CD4-positive, alpha-beta T cell treated with Interferon gamma for 1 hour (primary cell): ENCODE data around the gene PKDREJ.
A peak's percentile ranks its signal among the peaks of the same experiment; 100 is the strongest.
"Not testable (repeated sequence)": the region's sequence is repeated elsewhere in the genome, so short reads cannot be mapped to it uniquely, and the experiment has no call there.

Source experiments
- DNase-seq: peaks from one replicate; pipeline ENCODE4 v3.0.0-alpha.2; 2020

Gene PKDREJ, protein sequence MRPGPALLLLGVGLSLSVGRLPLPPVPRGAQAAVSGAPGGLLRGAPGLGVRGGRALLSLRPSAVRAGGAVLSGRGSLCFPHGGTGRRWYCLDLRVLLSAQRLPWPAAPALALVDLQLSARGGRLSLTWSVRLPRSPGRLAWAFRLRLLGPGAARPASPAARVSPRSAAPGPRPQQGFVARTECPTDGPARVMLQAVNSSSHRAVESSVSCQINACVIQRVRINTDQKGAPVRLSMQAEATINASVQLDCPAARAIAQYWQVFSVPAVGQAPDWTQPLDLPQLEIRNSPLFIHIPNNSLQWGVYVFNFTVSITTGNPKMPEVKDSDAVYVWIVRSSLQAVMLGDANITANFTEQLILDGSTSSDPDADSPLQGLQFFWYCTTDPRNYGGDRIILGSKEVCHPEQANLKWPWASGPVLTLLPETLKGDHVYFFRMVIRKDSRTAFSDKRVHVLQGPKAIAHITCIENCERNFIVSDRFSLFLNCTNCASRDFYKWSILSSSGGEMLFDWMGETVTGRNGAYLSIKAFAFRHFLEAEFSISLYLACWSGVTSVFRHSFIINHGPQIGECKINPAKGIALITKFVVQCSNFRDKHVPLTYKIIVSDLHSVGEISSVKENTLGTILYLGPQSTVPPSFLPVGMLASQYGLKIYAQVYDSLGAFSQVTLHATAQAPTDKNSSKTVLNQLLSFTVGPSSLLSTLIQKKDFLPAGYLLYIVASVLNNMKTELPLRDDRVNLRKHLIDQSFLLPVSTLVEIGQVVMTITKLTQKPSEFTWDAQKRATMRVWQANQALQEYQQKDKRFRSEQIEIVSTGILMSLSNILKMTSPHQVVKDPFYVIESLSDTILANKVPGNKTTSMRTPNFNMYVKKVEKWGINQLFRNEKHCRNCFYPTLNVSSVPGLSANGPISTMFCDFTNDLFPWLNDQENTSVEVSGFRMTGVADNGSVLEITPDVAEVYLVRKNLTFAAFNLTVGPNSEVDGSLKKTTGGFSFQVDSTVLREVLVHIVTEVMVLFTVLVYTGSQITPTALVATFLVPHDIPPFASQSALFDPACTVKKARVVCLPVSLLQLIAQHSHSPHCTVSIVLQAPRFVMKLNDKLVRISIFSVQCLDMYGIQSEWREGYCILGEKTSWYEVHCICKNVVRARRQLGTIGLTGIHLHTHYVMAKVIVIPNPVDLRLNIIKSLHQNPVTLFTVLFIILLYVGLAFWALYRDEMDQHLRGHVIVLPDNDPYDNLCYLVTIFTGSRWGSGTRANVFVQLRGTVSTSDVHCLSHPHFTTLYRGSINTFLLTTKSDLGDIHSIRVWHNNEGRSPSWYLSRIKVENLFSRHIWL (N-terminal part only)

DNA sequence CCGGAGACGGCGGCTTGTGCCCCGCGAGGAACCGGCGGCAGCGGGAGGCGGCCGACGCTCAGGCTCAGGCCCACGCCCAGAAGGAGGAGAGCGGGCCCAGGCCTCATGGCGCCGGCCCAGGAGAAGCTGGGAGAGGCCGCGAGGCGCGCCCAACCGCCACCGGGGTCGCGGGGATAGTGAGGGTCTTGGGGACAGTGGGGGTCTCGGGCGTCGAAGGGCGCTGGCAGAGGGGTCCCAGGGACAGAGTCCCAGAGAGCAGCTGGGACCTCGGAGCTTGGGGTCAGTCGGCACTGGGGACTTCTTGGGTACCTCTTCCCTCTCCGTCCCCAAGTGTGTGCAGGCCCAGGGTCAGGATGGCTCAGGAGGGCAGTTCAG, at the start of gene PKDREJ:
PKDREJ (minus strand) TSS at position 128 of the 375 bp plus-strand sequence; CDS start at position 107, 21 bp downstream.
- no peak for DNase-seq

DNA sequence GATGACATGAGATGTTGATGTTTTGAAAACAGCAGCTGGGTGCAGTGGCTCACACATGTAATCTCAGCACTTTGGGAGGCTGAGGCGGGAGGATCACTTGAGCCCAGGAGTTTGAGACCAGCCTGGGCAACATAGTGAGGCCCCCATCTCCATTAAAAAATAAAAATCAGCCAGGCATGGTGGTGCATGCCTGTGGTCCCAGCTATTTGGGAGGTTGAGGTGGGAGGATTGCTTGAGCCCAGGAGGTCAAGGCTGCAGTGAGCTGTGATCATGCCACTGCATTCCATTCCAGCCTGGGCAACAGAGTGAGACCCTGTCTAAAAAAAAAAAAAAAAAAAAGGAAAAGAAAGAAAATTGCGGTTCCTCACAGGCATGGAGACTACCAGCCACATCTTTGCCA, 49.7 kb upstream of the PKDREJ start:
- not testable (repeated sequence) for DNase-seq

DNA sequence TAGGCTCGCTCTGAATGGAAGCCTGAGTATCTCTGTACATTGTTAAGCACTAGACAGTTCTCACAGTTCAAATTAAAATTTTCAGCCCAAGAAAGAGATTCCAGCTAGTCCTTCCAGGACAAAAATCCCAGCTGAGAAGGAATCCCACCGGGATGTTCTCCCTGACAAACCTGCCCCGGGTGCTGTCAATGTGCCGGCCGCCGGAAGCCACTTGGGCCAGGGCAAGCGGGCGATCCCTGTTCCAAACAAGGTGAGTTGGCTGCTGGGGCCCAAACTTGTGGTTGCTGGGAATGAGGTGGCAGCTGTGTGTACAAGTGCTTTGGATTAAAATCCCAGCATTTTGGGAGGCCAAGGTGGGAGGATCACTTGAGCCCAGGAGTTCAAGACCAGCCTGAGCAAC, 48.9 kb upstream of the PKDREJ start:
- DNase-seq: no peak

- no peak for DNase-seq
Observed at GRCh38 chr22:46309526-46310085, 46.5 kb upstream of the PKDREJ start.

- DNase-seq: no peak
Observed at GRCh38 chr22:46308283-46308988, 45.3 kb upstream of the PKDREJ start.

GRCh38 chr22:46303347-46303965, 40.3 kb upstream of the PKDREJ start:
- DNase-seq: no peak

GRCh38 chr22:46300491-46300890, 37.3 kb upstream of the PKDREJ start:
- no peak for DNase-seq

DNA sequence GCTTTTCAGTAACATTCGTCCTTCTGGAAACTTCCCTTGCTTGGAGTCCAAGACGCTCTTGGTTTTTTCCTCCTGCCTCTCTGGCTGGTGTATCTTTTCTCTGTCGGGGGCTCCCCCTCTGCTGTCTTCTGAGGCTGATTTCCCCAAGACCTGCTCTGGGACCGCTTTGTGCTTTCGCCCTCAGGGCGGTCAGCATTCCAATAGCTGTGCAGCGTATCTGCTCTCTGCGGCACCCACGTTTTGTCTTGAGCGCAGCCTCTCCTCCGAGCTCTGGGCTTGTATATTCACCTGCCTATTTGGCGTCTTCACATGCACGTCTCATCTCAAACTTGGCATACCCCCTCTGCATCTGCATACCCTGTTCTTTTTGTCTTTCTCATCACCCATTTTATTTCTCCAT, 36.0 kb upstream of the PKDREJ start:
- DNase-seq: no peak

DNA sequence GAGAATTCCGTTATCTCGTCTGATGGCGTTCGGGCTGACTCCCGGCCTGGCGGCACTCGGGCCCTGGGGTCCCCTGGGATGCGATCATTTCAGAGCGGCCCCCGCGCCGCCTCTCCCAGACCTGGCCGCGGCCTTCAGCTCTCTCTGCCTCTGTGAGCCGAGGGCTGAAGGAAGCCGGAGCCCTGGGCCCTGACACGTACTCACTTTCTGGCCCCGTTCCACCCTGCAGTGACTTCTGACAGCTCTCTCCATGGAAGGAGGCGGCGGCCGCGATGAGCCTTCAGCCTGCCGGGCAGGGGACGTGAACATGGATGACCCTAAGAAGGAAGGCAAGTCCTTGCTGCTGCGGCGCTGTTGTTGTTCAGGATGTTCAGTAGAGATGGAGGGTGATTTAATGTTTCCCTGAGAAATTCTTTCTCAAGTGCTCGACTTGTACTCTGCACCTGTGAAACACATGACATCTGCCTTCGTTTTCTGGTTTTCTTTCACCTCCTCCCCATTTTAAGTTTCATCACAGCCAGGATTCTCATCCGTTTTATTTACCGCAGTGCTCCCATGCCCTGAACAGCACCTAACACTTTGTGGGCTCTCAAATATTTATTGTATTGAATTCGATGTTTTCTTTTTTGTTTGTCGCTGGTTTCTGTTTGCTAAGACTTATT, 34.1 kb upstream of the PKDREJ start:
- DNase-seq: no peak

DNA sequence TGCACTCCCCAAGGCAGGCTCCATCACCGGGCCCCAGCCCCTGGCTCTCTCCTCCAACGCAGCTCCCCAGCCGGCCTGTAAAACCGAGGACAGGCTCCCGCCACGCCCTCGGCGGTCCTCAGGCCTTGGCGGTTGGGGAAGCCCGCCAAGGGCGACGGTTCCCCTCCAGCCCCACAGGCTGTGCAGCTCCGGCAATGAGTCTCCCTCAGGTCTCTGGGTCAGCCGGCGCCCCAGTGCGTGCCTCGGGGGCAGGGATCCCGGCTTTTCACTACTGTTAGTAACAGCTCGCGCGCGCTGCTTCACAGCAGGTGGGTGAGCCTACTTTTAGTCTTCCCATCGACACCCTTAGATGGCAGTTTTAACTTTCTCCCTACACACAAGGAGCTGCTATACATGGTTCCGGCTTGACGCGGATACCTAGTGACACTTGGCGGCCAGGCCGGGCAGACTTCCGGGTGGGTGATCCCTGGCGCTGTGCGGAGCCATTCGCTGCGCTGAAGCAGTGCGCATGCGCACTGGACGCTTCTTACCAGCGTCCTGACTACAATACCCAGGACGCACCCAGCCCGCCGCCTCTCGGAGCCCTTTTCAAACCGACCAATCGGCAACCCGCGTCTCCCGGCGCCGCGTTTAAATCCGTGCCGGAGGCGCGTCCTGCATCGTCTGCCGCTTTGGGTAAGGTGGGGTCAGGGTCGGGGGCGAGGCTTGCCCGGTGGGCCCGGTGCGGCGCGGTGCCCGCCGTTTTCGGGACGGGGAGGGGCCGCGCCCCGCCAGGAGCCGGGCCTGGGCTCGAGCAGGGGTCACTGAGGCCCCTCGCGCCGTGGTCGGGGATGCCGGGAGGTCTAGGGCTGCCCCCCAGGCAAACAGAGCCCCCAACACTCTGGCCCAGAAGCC, 33.4 kb upstream of the PKDREJ start, which contains the start of gene GTSE1:
GTSE1 (plus strand) TSS at position 614 of the 894 bp plus-strand sequence. CDS start 531 bp downstream, outside the sequence.
- DNase-seq: peak; percentile 99

GRCh38 chr22:46295277-46295971, 32.3 kb upstream of the PKDREJ start:
- DNase-seq: no peak

DNA sequence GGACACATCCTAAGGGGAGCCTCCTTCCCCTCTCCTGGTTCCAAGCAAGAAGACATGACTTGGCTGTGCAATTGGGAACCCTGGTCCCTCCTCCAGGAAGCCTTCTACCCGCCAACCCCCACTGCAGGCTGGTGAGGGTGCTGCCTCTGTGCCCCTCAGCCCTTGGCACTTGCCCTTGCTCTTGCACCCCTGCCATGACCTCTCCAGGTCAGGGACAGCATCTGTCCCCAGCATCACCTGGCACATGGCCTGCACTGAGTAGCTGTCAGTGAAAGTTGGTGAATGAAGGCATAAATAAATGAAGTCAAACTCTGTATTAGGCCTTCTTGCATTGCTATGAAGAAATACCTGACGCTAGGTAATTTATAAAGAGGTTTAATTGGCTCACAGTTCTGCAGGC, 31.6 kb upstream of the PKDREJ start:
- no peak for DNase-seq

DNA sequence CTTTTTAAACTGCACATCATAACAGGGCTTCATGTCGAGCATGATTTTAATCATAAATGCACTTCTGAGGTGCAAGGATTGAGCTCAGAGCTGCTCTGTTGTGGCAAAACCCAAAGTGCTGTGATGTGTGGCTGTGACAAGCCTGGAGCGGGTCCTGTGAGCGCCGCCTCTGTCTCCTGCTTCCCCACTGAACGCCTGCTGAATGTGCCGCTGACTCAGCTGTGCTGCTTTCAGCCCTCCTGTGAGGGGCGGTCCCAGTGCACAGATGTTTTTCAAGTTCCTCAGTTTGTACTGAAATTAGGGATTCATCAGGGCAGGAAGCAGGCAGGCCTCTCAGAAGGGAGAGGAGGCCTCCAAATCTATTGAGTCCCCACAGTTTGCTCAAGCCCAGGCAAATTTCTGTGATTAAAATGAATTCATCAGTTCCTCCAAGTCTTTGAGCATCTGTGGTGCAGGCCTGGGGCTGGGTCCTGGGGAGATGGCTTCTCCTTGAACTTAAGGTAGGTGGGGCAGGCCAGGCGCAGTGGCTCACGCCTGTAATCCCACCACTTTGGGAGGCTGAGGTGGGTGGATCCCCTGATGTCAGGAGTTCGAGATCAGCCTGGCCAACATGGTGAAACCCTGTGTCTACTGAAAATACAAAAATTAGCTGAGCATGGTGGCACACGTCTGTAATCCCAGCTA, 30.6 kb upstream of the PKDREJ start:
- DNase-seq: no peak

- DNase-seq: no peak
Observed at GRCh38 chr22:46292732-46293131, 29.6 kb upstream of the PKDREJ start.

DNA sequence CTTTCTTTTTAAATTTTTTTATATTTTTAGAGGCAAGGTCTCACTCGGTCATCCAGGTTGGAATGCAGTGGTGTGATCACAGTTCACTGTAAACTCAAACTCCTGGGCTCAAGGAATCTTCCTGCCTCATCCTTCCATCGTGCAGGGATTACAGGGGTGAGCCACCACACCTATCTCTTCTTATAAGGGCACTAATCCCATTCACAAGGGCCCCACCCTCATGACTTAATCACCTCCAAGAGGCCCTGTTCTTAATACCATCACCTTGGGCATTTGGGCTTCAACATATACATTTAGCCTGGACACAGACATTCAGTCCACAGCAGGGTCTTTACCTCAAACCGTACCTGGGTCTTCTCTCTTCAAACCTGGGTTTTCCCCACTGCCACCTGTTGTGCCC, 29.0 kb upstream of the PKDREJ start:
- no peak for DNase-seq

DNA sequence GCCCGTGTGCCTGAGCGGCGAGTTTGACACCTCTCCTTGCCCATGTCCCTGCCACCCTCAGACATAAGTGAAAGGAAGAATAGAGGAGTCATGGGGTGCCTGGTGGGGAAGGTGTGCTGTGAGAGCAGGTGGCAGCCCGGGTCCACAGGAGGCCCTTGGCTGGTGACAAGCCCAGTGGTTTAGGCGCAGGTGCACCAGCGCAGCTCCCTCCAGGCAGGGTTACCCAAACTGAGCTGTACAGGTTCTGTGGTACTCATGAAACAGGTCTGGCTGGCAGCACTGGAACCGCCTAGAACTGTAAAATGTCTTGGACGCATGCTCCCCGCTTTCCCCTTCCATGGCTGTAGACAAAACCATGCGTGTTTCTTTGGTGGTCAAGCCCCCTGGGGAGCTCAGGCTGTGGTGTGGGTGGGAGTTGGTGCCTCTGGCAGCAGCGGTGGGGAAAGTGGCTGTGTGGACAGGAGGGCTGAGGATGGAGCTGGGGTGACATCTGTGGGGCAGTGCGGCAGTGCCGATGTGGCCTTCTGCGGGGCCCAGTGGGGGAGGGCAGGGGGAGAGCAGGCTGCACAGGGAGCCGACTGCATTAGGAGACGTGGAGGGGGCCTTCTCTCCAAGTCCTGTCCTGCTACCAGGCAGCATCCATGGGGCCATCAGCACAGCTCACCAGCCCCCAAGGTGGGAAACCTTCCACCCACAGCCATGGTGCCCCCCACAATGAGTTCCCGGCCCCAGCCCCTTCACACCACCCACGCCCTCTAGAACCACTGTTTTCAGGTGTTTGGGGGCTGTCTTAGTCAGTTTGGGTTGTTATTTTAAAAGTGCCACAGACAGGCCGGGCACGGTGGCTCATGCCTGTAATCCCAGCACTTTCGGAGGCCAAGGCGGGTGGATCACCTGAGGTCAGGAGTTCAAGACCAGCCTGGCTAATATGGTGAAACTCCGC, 28.0 kb upstream of the PKDREJ start:
- DNase-seq: no peak

GRCh38 chr22:46290121-46290842, 27.1 kb upstream of the PKDREJ start:
- DNase-seq: no peak
